Stimulated activated CD8-positive, alpha-beta memory T cell treated with anti-CD3 and anti-CD28 coated beads, Interleukin-4, amount 100 ng/mL, for 1 hour (primary cell): ENCODE data around the gene HDHD5.

Experiments used
- DNase-seq, 2 donors: peaks; one replicate each; pipeline ENCODE4 v3.0.0-alpha.2; 2020; ENCODE audit warnings: low read depth in 2 of 2, low spot score in 1 of 2

The HDHD5 gene

GRCh38 chr22:17158568-17159503 is at the start of gene HDHD5:
TSS of gene HDHD5 (minus strand) at chr22:17159277. CDS start at chr22:17159251, 26 bp downstream.
- DNase-seq, result peak; percentile 80

GRCh38 chr22:17205432-17205831 is 46.4 kb upstream of the HDHD5 start:
- no peak for DNase-seq

- DNase-seq, result no peak
Measured at GRCh38 chr22:17201285-17201945, 42.3 kb upstream of the HDHD5 start.

DNA sequence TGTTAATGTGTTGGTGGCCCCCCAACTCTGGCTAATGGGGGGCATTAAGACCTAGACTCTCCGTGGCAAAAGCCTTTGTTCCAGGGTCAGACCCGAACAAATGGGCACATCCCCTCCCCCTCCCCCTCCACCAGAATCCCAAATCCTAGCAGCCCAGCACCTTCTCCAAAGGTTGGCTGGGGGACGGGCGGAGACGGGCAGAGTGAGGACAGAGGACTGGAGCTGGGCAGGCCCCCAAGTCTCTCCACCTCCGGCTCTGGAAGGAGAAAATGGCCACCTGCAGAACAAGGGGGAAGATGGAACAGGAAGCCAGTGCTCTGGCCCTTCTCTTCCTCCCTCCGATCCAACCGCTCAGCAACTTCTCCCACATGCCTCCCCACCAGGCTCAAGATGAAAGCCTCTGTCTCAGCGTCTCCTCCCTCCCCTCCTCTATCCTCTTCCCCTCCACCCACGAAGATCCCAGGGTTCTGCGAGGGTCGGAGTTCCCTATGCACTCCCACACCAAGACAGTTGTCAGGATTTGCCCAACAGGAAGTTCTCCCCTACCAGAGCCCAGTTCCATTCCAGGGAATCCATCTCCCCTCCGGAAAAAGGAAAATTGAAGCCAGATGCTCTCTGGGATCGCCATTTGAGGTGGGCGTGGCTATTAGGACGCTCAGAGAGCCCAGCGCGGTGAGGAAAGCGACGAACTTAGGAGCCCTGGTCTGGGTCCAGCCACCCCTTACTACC is 40.1 kb upstream of the HDHD5 start:
- no peak for DNase-seq

DNA sequence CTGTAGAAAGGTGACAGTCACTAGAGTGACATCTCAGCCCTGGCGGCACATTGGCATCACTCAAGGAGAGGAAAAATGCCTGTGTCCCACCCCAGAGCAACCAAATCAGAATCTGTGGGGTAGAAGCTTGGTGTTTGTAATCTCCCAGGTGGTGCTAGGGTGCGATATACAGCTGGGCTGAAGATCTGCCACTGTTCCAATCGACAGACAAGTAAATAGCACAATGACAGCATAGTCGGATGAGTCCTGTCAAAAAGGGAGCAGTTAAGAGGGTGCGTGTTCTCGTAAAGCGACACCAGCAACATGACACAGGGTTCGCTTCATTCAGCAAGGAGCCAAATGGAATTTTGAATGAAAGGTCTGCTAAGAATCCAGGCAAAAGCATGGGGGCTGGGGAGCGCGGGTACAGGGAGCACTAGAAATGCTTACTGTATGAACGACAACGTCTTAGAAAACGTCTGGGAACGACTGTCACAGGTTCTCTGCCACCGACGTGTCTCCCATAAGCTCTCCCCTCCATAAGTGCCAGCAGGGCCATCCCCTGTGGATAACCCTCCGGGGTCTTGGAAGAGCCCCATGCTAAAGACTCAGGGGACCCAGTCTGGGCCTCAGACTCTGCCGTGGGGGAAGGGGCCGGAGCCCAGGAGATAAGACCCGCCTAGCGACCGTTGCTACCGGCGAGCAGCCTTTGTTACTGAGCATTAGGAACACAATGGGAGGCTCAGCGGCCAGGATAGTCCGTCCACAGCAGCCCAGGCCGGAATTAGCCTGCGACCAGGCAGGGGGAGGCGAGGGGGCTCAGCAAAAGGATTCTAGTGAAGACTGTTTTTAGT is 39.3 kb upstream of the HDHD5 start:
- DNase-seq, result no peak

DNA sequence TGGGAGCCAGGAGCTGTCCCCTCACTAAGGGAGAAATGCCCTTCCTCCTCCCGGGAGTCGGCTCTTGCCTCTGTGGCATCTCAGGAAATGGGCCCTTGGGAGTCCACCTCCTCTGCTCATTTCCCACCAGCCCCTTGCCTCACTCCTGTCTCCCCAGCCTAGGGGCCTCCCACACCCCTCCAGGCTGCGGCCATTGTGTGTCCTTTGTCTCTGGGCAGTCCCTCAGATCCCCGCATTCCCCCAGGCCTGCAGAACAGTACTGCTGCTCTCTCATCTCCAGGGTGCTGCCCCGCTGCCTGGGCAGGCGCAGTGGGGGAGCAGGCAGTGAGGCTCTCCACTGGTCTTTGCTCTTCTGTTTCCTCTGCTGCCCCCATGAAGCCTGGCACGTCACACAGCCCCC is 35.1 kb upstream of the HDHD5 start:
- no peak for DNase-seq

GRCh38 chr22:17192186-17192585 is 33.1 kb upstream of the HDHD5 start:
- DNase-seq, result no peak

DNA sequence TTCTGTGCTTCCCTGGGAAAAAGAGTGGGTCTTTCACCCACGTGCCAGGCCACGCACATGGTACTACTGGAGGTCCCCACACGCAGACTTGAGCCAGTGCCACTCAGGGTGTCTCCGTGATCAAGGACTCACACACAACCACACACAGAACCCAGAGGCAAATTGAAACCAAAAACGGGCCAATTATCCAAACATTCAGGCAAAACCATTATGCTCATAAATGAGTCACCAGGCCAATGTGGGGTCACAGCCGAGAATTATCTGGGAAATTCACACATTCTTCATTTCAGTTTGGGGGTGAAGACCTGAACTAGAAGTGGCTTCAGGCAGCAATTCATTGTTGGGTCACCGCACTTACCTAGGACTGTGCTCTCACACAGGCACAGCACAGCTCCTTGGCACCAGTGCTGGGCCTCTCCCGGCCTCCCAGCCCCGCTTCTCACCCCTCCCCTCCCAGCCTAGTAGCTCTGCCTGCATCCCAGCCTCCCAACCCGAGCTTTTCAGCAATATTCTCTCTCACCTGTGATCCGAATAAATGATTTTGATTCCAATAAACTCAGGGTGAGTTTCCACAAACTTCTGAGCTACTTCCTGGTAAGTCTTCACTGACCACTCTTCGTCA is 32.2 kb upstream of the HDHD5 start:
- no peak for DNase-seq

DNA sequence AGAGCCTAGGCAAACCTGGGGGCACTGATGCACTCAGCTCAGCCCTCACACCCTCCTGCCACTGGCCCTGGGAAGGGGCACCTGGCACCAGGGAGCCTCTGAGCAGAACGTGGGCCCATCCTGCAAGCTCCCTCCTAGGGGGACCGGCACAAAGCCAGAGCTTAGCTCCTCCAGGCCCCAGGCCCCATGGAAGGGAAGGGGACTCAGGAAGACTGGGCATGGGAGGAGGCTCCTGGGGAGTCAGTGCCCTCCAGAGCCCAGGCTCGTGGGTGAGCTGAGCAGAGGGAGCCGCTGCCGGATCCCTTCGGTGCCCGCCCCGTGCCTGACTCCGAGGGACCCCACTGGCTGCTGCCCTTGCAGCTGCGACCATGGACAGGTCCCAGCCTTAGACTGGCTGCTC is 31.6 kb upstream of the HDHD5 start:
- DNase-seq, result no peak

GRCh38 chr22:17176715-17177114 is 17.6 kb upstream of the HDHD5 start:
- no peak for DNase-seq

- DNase-seq, result no peak
Measured at GRCh38 chr22:17172029-17172833, 13.2 kb upstream of the HDHD5 start.

- peak; percentile 57 to 62 for DNase-seq
Measured at GRCh38 chr22:17171153-17172028, 12.3 kb upstream of the HDHD5 start.

GRCh38 chr22:17167486-17167885 is 8.4 kb upstream of the HDHD5 start:
- no peak for DNase-seq

GRCh38 chr22:17164392-17165024 is 5.4 kb upstream of the HDHD5 start:
- no peak for DNase-seq

- no peak for DNase-seq
Measured at GRCh38 chr22:17162731-17163130, 3.7 kb upstream of the HDHD5 start.

GRCh38 chr22:17161991-17162390 is 2.9 kb upstream of the HDHD5 start:
- DNase-seq, result no peak

GRCh38 chr22:17159504-17159951 is 451 bp upstream of the HDHD5 start:
- DNase-seq, result no peak

DNA sequence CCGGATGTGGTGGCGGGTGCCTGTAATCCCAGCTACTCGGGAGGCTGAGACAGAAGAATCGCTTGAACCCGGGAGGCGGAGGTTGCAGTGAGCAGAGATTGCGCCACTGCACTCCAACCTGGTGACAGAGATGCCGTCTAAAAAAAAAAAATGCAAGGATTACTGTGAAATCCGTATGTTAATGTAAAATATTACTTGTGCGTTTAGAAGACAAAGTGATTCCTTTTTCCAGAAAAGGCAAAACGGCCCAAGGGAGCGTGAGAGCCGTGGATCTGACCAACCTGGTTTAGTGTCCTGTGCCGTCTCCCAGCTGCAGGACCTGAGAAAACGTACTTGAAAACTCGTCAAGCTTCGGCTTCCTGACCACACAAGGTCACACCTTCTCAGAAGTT is 905 bp downstream of the HDHD5 start:
- no peak for DNase-seq
